MM.1S (cell line): ENCODE data around the gene PPP1R13B.

Experiments
- EZH2 ChIP-seq: fragments of 300-600 bp; sonication (generic); optimal IDR thresholded peaks from 2 replicates; pipeline ENCODE3; 2017; ENCODE audit warnings: low read depth, mild to moderate bottlenecking, antibody characterized with exemption, low read length, mixed read lengths
- EZH2phosphoT487 ChIP-seq: fragments of 300-600 bp; sonication (generic); IDR thresholded peaks from 2 replicates; pipeline ENCODE4 v1.6.1; 2018; ENCODE audit warnings: antibody characterized with exemption, low read length
- TF ChIP-seq, protein P1 (sequence below): fragments of 300-600 bp; sonication (generic); IDR thresholded peaks from 2 replicates; pipeline ENCODE4 v1.5.1; 2016; ENCODE audit warnings: antibody characterized with exemption, low read length, mixed read lengths

GRCh38 chr14:103763730-103764488, 83.5 kb downstream of the PPP1R13B start:
- TF ChIP-seq, protein P1, sequence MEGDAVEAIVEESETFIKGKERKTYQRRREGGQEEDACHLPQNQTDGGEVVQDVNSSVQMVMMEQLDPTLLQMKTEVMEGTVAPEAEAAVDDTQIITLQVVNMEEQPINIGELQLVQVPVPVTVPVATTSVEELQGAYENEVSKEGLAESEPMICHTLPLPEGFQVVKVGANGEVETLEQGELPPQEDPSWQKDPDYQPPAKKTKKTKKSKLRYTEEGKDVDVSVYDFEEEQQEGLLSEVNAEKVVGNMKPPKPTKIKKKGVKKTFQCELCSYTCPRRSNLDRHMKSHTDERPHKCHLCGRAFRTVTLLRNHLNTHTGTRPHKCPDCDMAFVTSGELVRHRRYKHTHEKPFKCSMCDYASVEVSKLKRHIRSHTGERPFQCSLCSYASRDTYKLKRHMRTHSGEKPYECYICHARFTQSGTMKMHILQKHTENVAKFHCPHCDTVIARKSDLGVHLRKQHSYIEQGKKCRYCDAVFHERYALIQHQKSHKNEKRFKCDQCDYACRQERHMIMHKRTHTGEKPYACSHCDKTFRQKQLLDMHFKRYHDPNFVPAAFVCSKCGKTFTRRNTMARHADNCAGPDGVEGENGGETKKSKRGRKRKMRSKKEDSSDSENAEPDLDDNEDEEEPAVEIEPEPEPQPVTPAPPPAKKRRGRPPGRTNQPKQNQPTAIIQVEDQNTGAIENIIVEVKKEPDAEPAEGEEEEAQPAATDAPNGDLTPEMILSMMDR: no peak
- TF ChIP-seq EZH2phosphoT487 (no peak), EZH2 (no peak)
